K562 (cell line): Measurements from ENCODE around the gene TEKT4. TPM values are rescaled to one million over a fixed set of nuclear protein-coding genes. Genes with fewer than 3 reads are reported as not detected.

Experiments used
- ATAC-seq: fragments of 200-7000 bp; cut with Tn5 transposase; 3 replicates; pipeline ENCODE4 v1.9.1; 2020; ENCODE audit warnings: moderate library complexity
- BruUV-seq: library from RNA; stranded (reverse); fragments of 400-500 nt; replicated peaks from 2 replicates; lab custom pipeline; 2021; lab: Mats Ljungman, UMichigan
- CTCF ChIA-PET: fragments of 300-600 bp; formaldehyde crosslinking; extraction: SDS; loops from one replicate; lab custom pipeline; 2021; ENCODE audit warnings: low intra/inter-chr PET ratio; lab: Yijun Ruan, JAX
- POLR2A ChIA-PET: fragments of 300-600, 350-650 bp; sonication (Branson Sonifier 250); formaldehyde crosslinking; extraction: SDS; loops from one replicate; lab custom pipeline; 2021; ENCODE audit warnings: antibody characterized with exemption, inconsistent platforms; lab: Yijun Ruan, JAX
- DNase-seq, 4 experiments: peaks; one replicate each; pipeline versions ENCODE4 v3.0.0 to v3.0.0-alpha.2; 2011 to 2018; ENCODE audit warnings: low spot score in 3 of 4, mixed read lengths in 3 of 4; ENCODE audit errors: extremely low read depth in 1 of 4
- FAIRE-seq: peaks from 2 replicates; lab custom pipeline; 2011; peaks lifted over from hg19 to GRCh38; lab: Jason Lieb, UNC
- H2AFZ ChIP-seq: 2 replicates; pipeline ENCODE4 v1.6.0; 2011; ENCODE audit warnings: low read depth, low read length, control low read depth, inconsistent platforms
- H3K27ac ChIP-seq: fragments of 200-600 bp; 3 replicates; pipeline ENCODE4 v1.8.0; 2011; ENCODE audit warnings: low read depth, mild to moderate bottlenecking, control low read depth, inconsistent platforms, low read length, moderate library complexity, mixed read lengths; ENCODE audit errors: extremely low read depth
- H3K27me3 ChIP-seq, 2 experiments: fragments of 300-600 bp in 1 of 2; 2 replicates in 1 of 2; 3 replicates in 1 of 2; pipeline versions ENCODE4 v1.6.0 to v1.8.0; 2011; ENCODE audit warnings: inconsistent platforms in 2 of 2, low read length in 2 of 2, mild to moderate bottlenecking in 1 of 2, mixed read lengths in 1 of 2, moderate library complexity in 1 of 2; ENCODE audit not compliant: control insufficient read depth in 2 of 2, insufficient read depth in 2 of 2
- H3K36me3 ChIP-seq: fragments of 300-600 bp; 3 replicates; pipeline ENCODE4 v1.8.0; 2011; ENCODE audit warnings: mild to moderate bottlenecking, low read length, inconsistent platforms; ENCODE audit not compliant: control insufficient read depth, insufficient read depth
- H3K4me1 ChIP-seq, 2 experiments: fragments of 200-600 bp in 1 of 2; replicated peaks in 1 of 2; 2 replicates in 1 of 2; 3 replicates in 1 of 2; pipeline versions ENCODE4 v1.5.1 to v1.8.0; 2011; ENCODE audit warnings: inconsistent platforms in 2 of 2, low read length in 2 of 2, mild to moderate bottlenecking in 1 of 2, mixed read lengths in 1 of 2, moderate library complexity in 1 of 2; ENCODE audit not compliant: control insufficient read depth in 2 of 2, insufficient read depth in 2 of 2
- H3K4me2 ChIP-seq: 2 replicates; pipeline ENCODE4 v1.6.1; 2011; ENCODE audit warnings: low read length, control low read depth, inconsistent platforms, mixed read lengths; ENCODE audit not compliant: insufficient read depth
- H3K4me3 ChIP-seq: fragments of 200-600 bp; sonication (generic), shearing (Covaris generic); 2 replicates; pipeline ENCODE4 v1.5.1; 2016; ENCODE audit warnings: control low read depth, inconsistent platforms
- H3K79me2 ChIP-seq: fragments of 200-600 bp; 3 replicates; pipeline ENCODE4 v1.8.0; 2011; ENCODE audit warnings: low read length, inconsistent platforms; ENCODE audit not compliant: control insufficient read depth, insufficient read depth
- H3K9ac ChIP-seq, 2 experiments: 2 replicates each; pipeline versions ENCODE4 v1.6.0 to v1.6.1; 2011; ENCODE audit warnings: low read depth in 2 of 2, low read length in 2 of 2, control low read depth in 1 of 2, inconsistent platforms in 1 of 2, mild to moderate bottlenecking in 1 of 2, mixed read lengths in 1 of 2; ENCODE audit not compliant: insufficient read depth in 1 of 2
- H3K9me1 ChIP-seq: one replicate; pipeline ENCODE4 v1.6.0; 2011; ENCODE audit warnings: inconsistent platforms, mild to moderate bottlenecking, low read length, moderate library complexity; ENCODE audit not compliant: control insufficient read depth, insufficient read depth
- H3K9me3 ChIP-seq: replicated peaks from 2 replicates; pipeline ENCODE4 v1.5.1; 2011; ENCODE audit warnings: low read depth, low read length, inconsistent platforms; ENCODE audit not compliant: control insufficient read depth, insufficient read depth
- H4K20me1 ChIP-seq: replicated peaks from 2 replicates; pipeline ENCODE4 v1.6.1; 2011; ENCODE audit warnings: low read length, inconsistent platforms, mixed read lengths; ENCODE audit not compliant: control insufficient read depth, insufficient read depth
- ELF4 ChIP-seq: fragments of 450-650 bp; formaldehyde crosslinking; IDR thresholded peaks from 2 replicates; pipeline ENCODE4 v1.4.0; 2022; ENCODE audit warnings: missing genetic modification characterization
- FOXA1 ChIP-seq: fragments of 450-650 bp; IDR thresholded peaks from 2 replicates; pipeline ENCODE4 v1.6.1; 2016; ENCODE audit warnings: mild to moderate bottlenecking, borderline replicate concordance
- MAFK ChIP-seq: IDR thresholded peaks from 2 replicates; pipeline ENCODE4 v1.6.1; 2011; ENCODE audit warnings: low read length, improper control_type of control experiment
- RBM39 ChIP-seq: fragments of 200-400 bp; formaldehyde crosslinking; optimal IDR thresholded peaks from 2 replicates; pipeline ENCODE3; 2018; ENCODE audit warnings: low read depth, low read length
- ZFP36 ChIP-seq: fragments of 150-350 bp; IDR thresholded peaks from 2 replicates; pipeline ENCODE4 v1.6.1; 2018; ENCODE audit warnings: low read length, low read depth; ENCODE audit not compliant: partially characterized antibody
- WGBS: fragments of 100-300 bp; shearing (Covaris generic); methylation state at CpG from one replicate; pipeline ENCODE4 v1.1.6; 2016; ENCODE audit warnings: low coverage, mixed read lengths; ENCODE audit not compliant: insufficient coverage; ENCODE audit errors: missing lambda C conversion rate; 5-methylcytosine and 5-hydroxymethylcytosine counted together
- in situ Hi-C: fragments of 300-500 bp; cut with MboI; formaldehyde crosslinking; loops from 4 replicates; pipeline ENCODE4 v1.15.0; 2018; ENCODE audit warnings: inconsistent platforms, mixed read lengths
- intact Hi-C: fragments of 100-400 bp; cut with micrococcal nuclease; formaldehyde crosslinking; loops from 2 replicates; pipeline ENCODE4 v1.14.2; 2022
- polyA plus RNA-seq, 8 experiments: library from polyadenylated mRNA; depleted of rRNA in 4 of 8; stranded (reverse) in 5 of 8; unstranded in 3 of 8; fragments of >200 nt; fragmentation: Nextera tagmentation in 2 of 8; fragmentation: Illumina TruSeq in 1 of 8; extraction: Ambion mirVana in 2 of 8; extraction: Trizol in 1 of 8; gene quantifications; 2 replicates each; pipeline versions ENCODE4 v1.2.1 to v1.2.3, GENCODE V29; 2011 to 2014; ENCODE audit warnings: inconsistent platforms in 1 of 8, missing spikeins in 1 of 8
- total RNA-seq, 7 experiments: library from RNA; depleted of rRNA in 6 of 7; stranded (reverse); fragments of >200 nt in 6 of 7; fragmentation: Illumina TruSeq in 2 of 7; extraction: Trizol in 2 of 7; gene quantifications; 2 replicates each; pipeline versions ENCODE4 v1.2.1 to v1.2.3, GENCODE V29; 2011 to 2021; ENCODE audit warnings: low replicate concordance in 1 of 7
- TF ChIP-seq, protein P1 (sequence below): fragments of 450-650 bp; conservative IDR thresholded peaks from 2 replicates; pipeline ENCODE4 v1.6.1; 2016; ENCODE audit warnings: missing genetic modification characterization, low read depth, mild to moderate bottlenecking, control low read depth, missing compliant biosample characterization
- TF ChIP-seq, protein P2 (sequence below), 2 experiments: fragments of 450-650 bp; formaldehyde crosslinking in 1 of 2; IDR thresholded peaks; 2 replicates each; pipeline versions ENCODE4 v1.4.0 to v1.6.1; 2014 to 2020; ENCODE audit warnings: mild to moderate bottlenecking in 2 of 2, borderline replicate concordance in 1 of 2, low read depth in 1 of 2

Gene TEKT4
- total and polyA plus RNA-seq, 9 of the 15 experiments (the other 6 are each of a cell fraction or from before 2014, with no cell fraction given), result 0.04 to 0.51 (median 0.10) TPM; not detected in 6

DNA sequence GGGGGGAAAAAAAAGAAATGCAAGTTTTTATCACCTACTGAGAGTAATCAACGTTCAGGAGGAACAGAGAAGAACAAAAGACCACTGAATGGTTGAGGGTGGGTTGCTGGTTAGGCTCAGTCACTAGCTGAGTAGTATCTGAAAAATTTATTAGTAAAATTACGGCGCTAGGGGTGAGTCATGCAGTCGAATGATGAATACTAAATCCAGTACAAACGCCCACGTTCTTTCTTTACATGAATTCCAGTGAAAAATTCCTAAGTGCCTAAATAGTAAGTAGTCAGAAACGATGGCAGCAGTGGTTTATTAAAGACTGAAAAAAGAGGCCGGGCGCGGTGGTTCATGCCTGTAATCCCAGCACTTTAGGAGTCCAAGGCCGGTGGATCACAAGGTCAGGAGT lies 52.0 kb downstream of the TEKT4 start:
- Histone ChIP-seq H3K4me1 (no peaks in the 10 kb centered on the region), H4K20me1 (no peaks in the 10 kb centered on the region), H3K9me3 (no peaks in the 10 kb centered on the region), H3K27me3 (peaks cover 2 to 5% of the 10 kb centered on the region in 2 experiments; a peak in 2 of 5 replicates), H3K4me2 (no peak overlapping the region), H3K4me3 (no peak overlapping the region), H3K36me3 (no peaks in the 10 kb centered on the region), H3K79me2 (no peaks in the 10 kb centered on the region), H2AFZ (no peak overlapping the region), H3K27ac (no peak overlapping the region), H3K9me1 (no peaks in the 10 kb centered on the region), H3K9ac (no peak overlapping the region)
- intact Hi-C loops, result no loop called here
- no peak for FAIRE-seq
- WGBS, result 3% methylated on average over 11 of the region's 11 CpGs
- no TSS peak for BruUV-seq
- no peak for TF ChIP-seq FOXA1
- TF ChIP-seq RBM39, result no peak
- TF ChIP-seq, protein P1, sequence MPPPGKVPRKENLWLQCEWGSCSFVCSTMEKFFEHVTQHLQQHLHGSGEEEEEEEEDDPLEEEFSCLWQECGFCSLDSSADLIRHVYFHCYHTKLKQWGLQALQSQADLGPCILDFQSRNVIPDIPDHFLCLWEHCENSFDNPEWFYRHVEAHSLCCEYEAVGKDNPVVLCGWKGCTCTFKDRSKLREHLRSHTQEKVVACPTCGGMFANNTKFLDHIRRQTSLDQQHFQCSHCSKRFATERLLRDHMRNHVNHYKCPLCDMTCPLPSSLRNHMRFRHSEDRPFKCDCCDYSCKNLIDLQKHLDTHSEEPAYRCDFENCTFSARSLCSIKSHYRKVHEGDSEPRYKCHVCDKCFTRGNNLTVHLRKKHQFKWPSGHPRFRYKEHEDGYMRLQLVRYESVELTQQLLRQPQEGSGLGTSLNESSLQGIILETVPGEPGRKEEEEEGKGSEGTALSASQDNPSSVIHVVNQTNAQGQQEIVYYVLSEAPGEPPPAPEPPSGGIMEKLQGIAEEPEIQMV, result no peak
- no peak for TF ChIP-seq ELF4 (CRISPR knock-in tag)
- no peak for TF ChIP-seq ZFP36
- no peak for TF ChIP-seq MAFK
- TF ChIP-seq, protein P2, sequence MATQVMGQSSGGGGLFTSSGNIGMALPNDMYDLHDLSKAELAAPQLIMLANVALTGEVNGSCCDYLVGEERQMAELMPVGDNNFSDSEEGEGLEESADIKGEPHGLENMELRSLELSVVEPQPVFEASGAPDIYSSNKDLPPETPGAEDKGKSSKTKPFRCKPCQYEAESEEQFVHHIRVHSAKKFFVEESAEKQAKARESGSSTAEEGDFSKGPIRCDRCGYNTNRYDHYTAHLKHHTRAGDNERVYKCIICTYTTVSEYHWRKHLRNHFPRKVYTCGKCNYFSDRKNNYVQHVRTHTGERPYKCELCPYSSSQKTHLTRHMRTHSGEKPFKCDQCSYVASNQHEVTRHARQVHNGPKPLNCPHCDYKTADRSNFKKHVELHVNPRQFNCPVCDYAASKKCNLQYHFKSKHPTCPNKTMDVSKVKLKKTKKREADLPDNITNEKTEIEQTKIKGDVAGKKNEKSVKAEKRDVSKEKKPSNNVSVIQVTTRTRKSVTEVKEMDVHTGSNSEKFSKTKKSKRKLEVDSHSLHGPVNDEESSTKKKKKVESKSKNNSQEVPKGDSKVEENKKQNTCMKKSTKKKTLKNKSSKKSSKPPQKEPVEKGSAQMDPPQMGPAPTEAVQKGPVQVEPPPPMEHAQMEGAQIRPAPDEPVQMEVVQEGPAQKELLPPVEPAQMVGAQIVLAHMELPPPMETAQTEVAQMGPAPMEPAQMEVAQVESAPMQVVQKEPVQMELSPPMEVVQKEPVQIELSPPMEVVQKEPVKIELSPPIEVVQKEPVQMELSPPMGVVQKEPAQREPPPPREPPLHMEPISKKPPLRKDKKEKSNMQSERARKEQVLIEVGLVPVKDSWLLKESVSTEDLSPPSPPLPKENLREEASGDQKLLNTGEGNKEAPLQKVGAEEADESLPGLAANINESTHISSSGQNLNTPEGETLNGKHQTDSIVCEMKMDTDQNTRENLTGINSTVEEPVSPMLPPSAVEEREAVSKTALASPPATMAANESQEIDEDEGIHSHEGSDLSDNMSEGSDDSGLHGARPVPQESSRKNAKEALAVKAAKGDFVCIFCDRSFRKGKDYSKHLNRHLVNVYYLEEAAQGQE (IDR thresholded peaks at IDR 0.05; ENCODE audit: borderline replicate concordance), result no peak
- TF ChIP-seq, protein P2 (CRISPR knock-in tag; IDR thresholded peaks at IDR 0.05; ENCODE audit: low read depth), result no peak
- ChIA-PET CTCF (no interaction called here), POLR2A (no interaction called here)
- no peak for DNase-seq
- in situ Hi-C loops, result no loop called here
- ATAC-seq, result no peak
